K562 (cell line): ENCODE measurements around the gene PLXNA2. TPM values are rescaled to one million over a fixed set of nuclear protein-coding genes. Genes with fewer than 3 reads are reported as not detected.

Experiments used
- ATAC-seq: fragments of 200-7000 bp; cut with Tn5 transposase; 3 replicates; pipeline ENCODE4 v1.9.1; 2020; ENCODE audit warnings: moderate library complexity
- BruUV-seq: library from RNA; stranded (reverse); fragments of 400-500 nt; replicated peaks from 2 replicates; lab custom pipeline; 2021; lab: Mats Ljungman, UMichigan
- CTCF ChIA-PET: fragments of 300-600 bp; formaldehyde crosslinking; extraction: SDS; loops from one replicate; lab custom pipeline; 2021; ENCODE audit warnings: low intra/inter-chr PET ratio; lab: Yijun Ruan, JAX
- POLR2A ChIA-PET: fragments of 300-600, 350-650 bp; sonication (Branson Sonifier 250); formaldehyde crosslinking; extraction: SDS; loops from one replicate; lab custom pipeline; 2021; ENCODE audit warnings: antibody characterized with exemption, inconsistent platforms; lab: Yijun Ruan, JAX
- DNase-seq, 4 experiments: peaks; one replicate each; pipeline versions ENCODE4 v3.0.0 to v3.0.0-alpha.2; 2011 to 2018; ENCODE audit warnings: low spot score in 3 of 4, mixed read lengths in 3 of 4; ENCODE audit errors: extremely low read depth in 1 of 4
- FAIRE-seq: peaks from 2 replicates; lab custom pipeline; 2011; peaks lifted over from hg19 to GRCh38; lab: Jason Lieb, UNC
- H2AFZ ChIP-seq: 2 replicates; pipeline ENCODE4 v1.6.0; 2011; ENCODE audit warnings: low read depth, low read length, control low read depth, inconsistent platforms
- H3K27ac ChIP-seq: fragments of 200-600 bp; 3 replicates; pipeline ENCODE4 v1.8.0; 2011; ENCODE audit warnings: low read depth, mild to moderate bottlenecking, control low read depth, inconsistent platforms, low read length, moderate library complexity, mixed read lengths; ENCODE audit errors: extremely low read depth
- H3K27me3 ChIP-seq, 2 experiments: fragments of 300-600 bp in 1 of 2; 2 replicates in 1 of 2; 3 replicates in 1 of 2; pipeline versions ENCODE4 v1.6.0 to v1.8.0; 2011; ENCODE audit warnings: inconsistent platforms in 2 of 2, low read length in 2 of 2, mild to moderate bottlenecking in 1 of 2, mixed read lengths in 1 of 2, moderate library complexity in 1 of 2; ENCODE audit not compliant: control insufficient read depth in 2 of 2, insufficient read depth in 2 of 2
- H3K36me3 ChIP-seq: fragments of 300-600 bp; 3 replicates; pipeline ENCODE4 v1.8.0; 2011; ENCODE audit warnings: mild to moderate bottlenecking, low read length, inconsistent platforms; ENCODE audit not compliant: control insufficient read depth, insufficient read depth
- H3K4me1 ChIP-seq, 2 experiments: fragments of 200-600 bp in 1 of 2; replicated peaks in 1 of 2; 2 replicates in 1 of 2; 3 replicates in 1 of 2; pipeline versions ENCODE4 v1.5.1 to v1.8.0; 2011; ENCODE audit warnings: inconsistent platforms in 2 of 2, low read length in 2 of 2, mild to moderate bottlenecking in 1 of 2, mixed read lengths in 1 of 2, moderate library complexity in 1 of 2; ENCODE audit not compliant: control insufficient read depth in 2 of 2, insufficient read depth in 2 of 2
- H3K4me2 ChIP-seq: 2 replicates; pipeline ENCODE4 v1.6.1; 2011; ENCODE audit warnings: low read length, control low read depth, inconsistent platforms, mixed read lengths; ENCODE audit not compliant: insufficient read depth
- H3K4me3 ChIP-seq: fragments of 200-600 bp; sonication (generic), shearing (Covaris generic); 2 replicates; pipeline ENCODE4 v1.5.1; 2016; ENCODE audit warnings: control low read depth, inconsistent platforms
- H3K79me2 ChIP-seq: fragments of 200-600 bp; 3 replicates; pipeline ENCODE4 v1.8.0; 2011; ENCODE audit warnings: low read length, inconsistent platforms; ENCODE audit not compliant: control insufficient read depth, insufficient read depth
- H3K9ac ChIP-seq, 2 experiments: 2 replicates each; pipeline versions ENCODE4 v1.6.0 to v1.6.1; 2011; ENCODE audit warnings: low read depth in 2 of 2, low read length in 2 of 2, control low read depth in 1 of 2, inconsistent platforms in 1 of 2, mild to moderate bottlenecking in 1 of 2, mixed read lengths in 1 of 2; ENCODE audit not compliant: insufficient read depth in 1 of 2
- H3K9me1 ChIP-seq: one replicate; pipeline ENCODE4 v1.6.0; 2011; ENCODE audit warnings: inconsistent platforms, mild to moderate bottlenecking, low read length, moderate library complexity; ENCODE audit not compliant: control insufficient read depth, insufficient read depth
- H3K9me3 ChIP-seq: replicated peaks from 2 replicates; pipeline ENCODE4 v1.5.1; 2011; ENCODE audit warnings: low read depth, low read length, inconsistent platforms; ENCODE audit not compliant: control insufficient read depth, insufficient read depth
- H4K20me1 ChIP-seq: replicated peaks from 2 replicates; pipeline ENCODE4 v1.6.1; 2011; ENCODE audit warnings: low read length, inconsistent platforms, mixed read lengths; ENCODE audit not compliant: control insufficient read depth, insufficient read depth
- ATF3 ChIP-seq, 2 experiments: fragments of 450-650 bp in 1 of 2; sonication (generic) in 1 of 2; formaldehyde crosslinking in 1 of 2; IDR thresholded peaks in 1 of 2; conservative IDR thresholded peaks in 1 of 2; 2 replicates each; pipeline versions ENCODE4 v1.6.1 to v1.8.1; 2016 to 2023; ENCODE audit warnings: mild to moderate bottlenecking in 2 of 2, moderate library complexity in 2 of 2, inconsistent platforms in 1 of 2, missing genetic modification reagents in 1 of 2
- DACH1 ChIP-seq: fragments of 450-650 bp; IDR thresholded peaks from 2 replicates; pipeline ENCODE4 v1.6.1; 2018; ENCODE audit not compliant: partially characterized antibody
- ERF ChIP-seq: fragments of 450-650 bp; formaldehyde crosslinking; IDR thresholded peaks from 2 replicates; pipeline ENCODE4 v1.4.0; 2020; ENCODE audit warnings: mild to moderate bottlenecking, mixed read lengths
- ILF3 ChIP-seq: fragments of 450-650 bp; IDR thresholded peaks from 2 replicates; pipeline ENCODE4 v1.6.1; 2018; ENCODE audit warnings: antibody characterized with exemption, mild to moderate bottlenecking, moderate library complexity, borderline replicate concordance
- OTX1 ChIP-seq: fragments of 450-650 bp; formaldehyde crosslinking; IDR thresholded peaks from 2 replicates; pipeline ENCODE4 v1.4.0; 2022; ENCODE audit warnings: mild to moderate bottlenecking
- POLR2AphosphoS5 ChIP-seq: IDR thresholded peaks from 2 replicates; pipeline ENCODE4 v1.6.1; 2011; ENCODE audit warnings: mild to moderate bottlenecking, low read depth, low read length, moderate library complexity; ENCODE audit not compliant: control insufficient read depth, insufficient read depth
- ZBTB34 ChIP-seq: fragments of 250-450 bp; sonication (Bioruptor Pico); IDR thresholded peaks from 2 replicates; pipeline ENCODE4 v1.8.0; 2021; ENCODE audit warnings: mild to moderate bottlenecking, moderate library complexity
- ZNF175 ChIP-seq: fragments of 200-800 bp; sonication (Bioruptor generic); IDR thresholded peaks from 2 replicates; pipeline ENCODE4 v1.6.1; 2016; ENCODE audit warnings: low read depth, mild to moderate bottlenecking, missing genetic modification characterization, missing compliant biosample characterization
- ZNF318 ChIP-seq, 2 experiments: fragments of 450-650 bp; IDR thresholded peaks; 2 replicates each; pipeline ENCODE4 v1.6.1; 2016; ENCODE audit warnings: mild to moderate bottlenecking in 2 of 2, borderline replicate concordance in 1 of 2, low read depth in 1 of 2, moderate library complexity in 1 of 2
- ZNF354B ChIP-seq: fragments of 250-450 bp; sonication (Bioruptor Pico); IDR thresholded peaks from 2 replicates; pipeline ENCODE4 v1.4.0; 2020
- ZNF445 ChIP-seq: fragments of 250-450 bp; sonication (Bioruptor Pico); IDR thresholded peaks from 2 replicates; pipeline ENCODE4 v1.4.0; 2020; ENCODE audit warnings: low read depth, mild to moderate bottlenecking, moderate library complexity
- WGBS: fragments of 100-300 bp; shearing (Covaris generic); methylation state at CpG from one replicate; pipeline ENCODE4 v1.1.6; 2016; ENCODE audit warnings: low coverage, mixed read lengths; ENCODE audit not compliant: insufficient coverage; ENCODE audit errors: missing lambda C conversion rate; 5-methylcytosine and 5-hydroxymethylcytosine counted together
- in situ Hi-C: fragments of 300-500 bp; cut with MboI; formaldehyde crosslinking; loops from 4 replicates; pipeline ENCODE4 v1.15.0; 2018; ENCODE audit warnings: inconsistent platforms, mixed read lengths
- intact Hi-C: fragments of 100-400 bp; cut with micrococcal nuclease; formaldehyde crosslinking; loops from 2 replicates; pipeline ENCODE4 v1.14.2; 2022
- polyA plus RNA-seq, 8 experiments: library from polyadenylated mRNA; depleted of rRNA in 4 of 8; stranded (reverse) in 5 of 8; unstranded in 3 of 8; fragments of >200 nt; fragmentation: Nextera tagmentation in 2 of 8; fragmentation: Illumina TruSeq in 1 of 8; extraction: Ambion mirVana in 2 of 8; extraction: Trizol in 1 of 8; gene quantifications; 2 replicates each; pipeline versions ENCODE4 v1.2.1 to v1.2.3, GENCODE V29; 2011 to 2014; ENCODE audit warnings: inconsistent platforms in 1 of 8, missing spikeins in 1 of 8
- total RNA-seq, 7 experiments: library from RNA; depleted of rRNA in 6 of 7; stranded (reverse); fragments of >200 nt in 6 of 7; fragmentation: Illumina TruSeq in 2 of 7; extraction: Trizol in 2 of 7; gene quantifications; 2 replicates each; pipeline versions ENCODE4 v1.2.1 to v1.2.3, GENCODE V29; 2011 to 2021; ENCODE audit warnings: low replicate concordance in 1 of 7

The PLXNA2 gene
- total and polyA plus RNA-seq, 9 of the 15 experiments (the other 6 are each of a cell fraction or from before 2014, with no cell fraction given) = 0.01 to 1.3 (median 0.32) TPM

GRCh38 chr1:208257351-208257750 lies 13.2 kb upstream of the PLXNA2 start:
- FAIRE-seq = no peak
- intact Hi-C loops = loop anchor here (10.0 kb wide), 1 partner anchor 197 kb away; no protein-coding TSS in a partner anchor
- H3K27ac ChIP-seq = no peak overlapping the region
- ChIA-PET CTCF (no interaction called here), POLR2A (interaction anchor here (0.9 to 2.0 kb wide), 2 partner anchors 10 to 95 kb away, joined by 4 to 8 read pairs; no protein-coding TSS in a partner anchor)
- no peaks in the 10 kb centered on the region for H3K36me3 ChIP-seq
- WGBS = 0% methylated on average over 6 of the region's 6 CpGs
- no peak for ATAC-seq
- H3K79me2 ChIP-seq = no peaks in the 10 kb centered on the region
- no peaks in the 10 kb centered on the region for H4K20me1 ChIP-seq
- TF ChIP-seq ZNF445 (no peak), ZNF354B (CRISPR knock-in tag) (no peak), ERF (CRISPR knock-in tag) (no peak), OTX1 (no peak), ZNF318 (IDR thresholded peaks at IDR 0.05; ENCODE audit: borderline replicate concordance in 1 of 2, low read depth in 1 of 2) (no peak), ATF3 (IDR thresholded peaks at IDR 0.05) (no peak), ATF3 (CRISPR knock-in tag; conservative IDR thresholded peaks at IDR 0.05) (no peak), ZBTB34 (no peak), ZNF175 (no peak), POLR2AphosphoS5 (no peak), DACH1 (no peak), ILF3 (no peak)
- BruUV-seq = no TSS peak
- H3K27me3 ChIP-seq = peaks cover 9 to 23% of the 10 kb centered on the region in 2 experiments; a peak in 2 of 5 replicates
- no peak overlapping the region for H3K4me2 ChIP-seq
- no peak for DNase-seq
- no peaks in the 10 kb centered on the region for H3K9me3 ChIP-seq
- no peak overlapping the region for H2AFZ ChIP-seq
- no peaks in the 10 kb centered on the region for H3K4me1 ChIP-seq
- no peak overlapping the region for H3K9ac ChIP-seq
- in situ Hi-C loops = no loop called here
- H3K4me3 ChIP-seq = no peak overlapping the region
- H3K9me1 ChIP-seq = no peaks in the 10 kb centered on the region
